GM23248 (cell line): ENCODE data around the gene MDGA2. TPM values are rescaled to one million over a fixed set of nuclear protein-coding genes. Genes with fewer than 3 reads are reported as not detected.
"Not testable (repeated sequence)": the region's sequence is repeated elsewhere in the genome, so short reads cannot be mapped to it uniquely, and the experiment has no call there.

Experiments
- DNase-seq: peaks from one replicate; pipeline ENCODE4 v3.0.0-alpha.2; 2015
- H2AFZ ChIP-seq: fragments of 200-600 bp; sonication (generic); 2 replicates; pipeline ENCODE4 v1.6.1; 2016; ENCODE audit warnings: antibody characterized with exemption
- H3F3A ChIP-seq: fragments of 200-600 bp; sonication (generic); 2 replicates; pipeline ENCODE4 v1.6.1; 2016; ENCODE audit warnings: mild to moderate bottlenecking, antibody characterized with exemption, mixed run types; ENCODE audit not compliant: insufficient read depth
- H3K27ac ChIP-seq: fragments of 200-600 bp; sonication (generic); 2 replicates; pipeline ENCODE4 v1.5.1; 2016; ENCODE audit warnings: mild to moderate bottlenecking
- H3K27me3 ChIP-seq: fragments of 200-600 bp; sonication (generic); replicated peaks from 2 replicates; pipeline ENCODE4 v1.6.1; 2016; ENCODE audit warnings: mild to moderate bottlenecking; ENCODE audit not compliant: insufficient read depth
- H3K36me3 ChIP-seq: fragments of 200-600 bp; sonication (generic); 2 replicates; pipeline ENCODE4 v1.6.1; 2016; ENCODE audit warnings: low read depth, mild to moderate bottlenecking
- H3K4me1 ChIP-seq: fragments of 200-600 bp; sonication (generic); 2 replicates; pipeline ENCODE4 v1.6.1; 2016; ENCODE audit warnings: mild to moderate bottlenecking; ENCODE audit not compliant: insufficient read depth
- H3K4me2 ChIP-seq: fragments of 200-600 bp; sonication (generic); one replicate; pipeline ENCODE4 v1.6.1; 2016; ENCODE audit warnings: mild to moderate bottlenecking; ENCODE audit not compliant: unreplicated experiment
- H3K4me3 ChIP-seq: fragments of 200-600 bp; sonication (generic); 2 replicates; pipeline ENCODE4 v1.5.1; 2016; ENCODE audit warnings: mild to moderate bottlenecking
- H3K79me2 ChIP-seq: fragments of 200-600 bp; sonication (generic); 2 replicates; pipeline ENCODE4 v1.6.1; 2016; ENCODE audit warnings: mild to moderate bottlenecking; ENCODE audit not compliant: insufficient read depth
- H3K9ac ChIP-seq: fragments of 200-600 bp; sonication (generic); 2 replicates; pipeline ENCODE4 v1.6.1; 2016; ENCODE audit warnings: mild to moderate bottlenecking
- H3K9me2 ChIP-seq: fragments of 200-600 bp; sonication (generic); 2 replicates; pipeline ENCODE4 v1.6.1; 2016; ENCODE audit warnings: mixed run types, mild to moderate bottlenecking, moderate library complexity; ENCODE audit not compliant: insufficient read depth
- H3K9me3 ChIP-seq: fragments of 200-600 bp; sonication (generic); one replicate; pipeline ENCODE4 v1.6.1; 2017; ENCODE audit warnings: low read depth
- H4K20me1 ChIP-seq: fragments of 200-600 bp; sonication (generic); 2 replicates; pipeline ENCODE4 v1.6.0; 2016; ENCODE audit not compliant: insufficient read depth
- EZH2 ChIP-seq: fragments of 200-600 bp; sonication (generic); IDR thresholded peaks from 2 replicates; pipeline ENCODE4 v1.6.1; 2018; ENCODE audit warnings: antibody characterized with exemption, mild to moderate bottlenecking; ENCODE audit not compliant: insufficient read depth, poor library complexity, severe bottlenecking
- EZH2phosphoT487 ChIP-seq: fragments of 200-600 bp; sonication (generic); IDR thresholded peaks from 2 replicates; pipeline ENCODE4 v1.6.1; 2018; ENCODE audit warnings: antibody characterized with exemption, moderate library complexity, mild to moderate bottlenecking, low read depth; ENCODE audit not compliant: insufficient read depth
- WGBS, 2 experiments: methylation state at CpG; one replicate each; pipeline ENCODE4 v1.1.6; 2015 to 2017; ENCODE audit warnings: low lambda C conversion rate in 2 of 2, low coverage in 1 of 2; ENCODE audit errors: missing lambda C conversion rate in 2 of 2; 5-methylcytosine and 5-hydroxymethylcytosine counted together
- in situ Hi-C: fragments of 300-500 bp; cut with MboI; formaldehyde crosslinking; loops from 2 replicates; pipeline ENCODE4 v1.15.0; 2020
- polyA plus RNA-seq: library from polyadenylated mRNA; unstranded; fragments of >200 nt; fragmentation: Nextera tagmentation; extraction: Ambion mirVana; gene quantifications from 2 replicates; pipeline ENCODE4 v1.2.1, GENCODE V29; 2016
- total RNA-seq: library from RNA; depleted of rRNA; stranded (reverse); fragments of >200 nt; shearing (Covaris generic); gene quantifications from 2 replicates; pipeline ENCODE4 v1.2.3, GENCODE V29; 2014

MDGA2 gene
- total and polyA plus RNA-seq, 2 experiments from 2014 or later: not detected

- no peaks in the 10 kb centered on the region for H3K4me1 ChIP-seq
- H3K27ac ChIP-seq: no peak overlapping the region
- in situ Hi-C loops: no loop called here
- TF ChIP-seq EZH2 (no peak), EZH2phosphoT487 (no peak)
- H2AFZ ChIP-seq: no peak overlapping the region
- no peak overlapping the region for H3K4me2 ChIP-seq
- H3K79me2 ChIP-seq: no peaks in the 10 kb centered on the region
- no peaks in the 10 kb centered on the region for H3K36me3 ChIP-seq
- no peaks in the 10 kb centered on the region for H4K20me1 ChIP-seq
- no peaks in the 10 kb centered on the region for H3K9me3 ChIP-seq
- no peak for DNase-seq
- H3K27me3 ChIP-seq: no peaks in the 10 kb centered on the region
- no peak overlapping the region for H3K9ac ChIP-seq
- no peaks in the 10 kb centered on the region for H3K9me2 ChIP-seq
- WGBS, 2 experiments: 45 to 50% methylated on average over 1 of the region's 1 CpG
- H3K4me3 ChIP-seq: no peak overlapping the region
- H3F3A ChIP-seq: no peaks in the 10 kb centered on the region
Measured at GRCh38 chr14:47284283-47284682, 391.1 kb downstream of the MDGA2 start.

GRCh38 chr14:47281761-47282160, 393.6 kb downstream of the MDGA2 start:
- H3K27me3 ChIP-seq, H4K20me1 ChIP-seq, H3K79me2 ChIP-seq, H3K27ac ChIP-seq, H3K4me1 ChIP-seq, H3K4me3 ChIP-seq, H3K9ac ChIP-seq, H3K9me3 ChIP-seq, in situ Hi-C loops, H3K36me3 ChIP-seq, DNase-seq, H2AFZ ChIP-seq, H3K9me2 ChIP-seq, H3F3A ChIP-seq, H3K4me2 ChIP-seq: not testable (repeated sequence)
- 74 to 80% methylated on average over 15 to 16 of the region's 16 CpGs for WGBS, 2 experiments

GRCh38 chr14:47278233-47278842, 397.1 kb downstream of the MDGA2 start:
- no peak overlapping the region for H3K4me2 ChIP-seq
- H3K9ac ChIP-seq: no peak overlapping the region
- no peaks in the 10 kb centered on the region for H3K9me3 ChIP-seq
- no peaks in the 10 kb centered on the region for H3K36me3 ChIP-seq
- H4K20me1 ChIP-seq: no peaks in the 10 kb centered on the region
- no peak overlapping the region for H3K4me3 ChIP-seq
- H3K9me2 ChIP-seq: no peaks in the 10 kb centered on the region
- H3K4me1 ChIP-seq: no peaks in the 10 kb centered on the region
- TF ChIP-seq EZH2: no peak
- TF ChIP-seq EZH2phosphoT487: no peak
- H3K79me2 ChIP-seq: no peaks in the 10 kb centered on the region
- no peak overlapping the region for H3K27ac ChIP-seq
- peak; percentile 43 for DNase-seq
- WGBS, 2 experiments: 19 to 24% methylated on average over 5 of the region's 5 CpGs
- no peak overlapping the region for H2AFZ ChIP-seq
- H3K27me3 ChIP-seq: no peaks in the 10 kb centered on the region
- in situ Hi-C loops: no loop called here
- no peaks in the 10 kb centered on the region for H3F3A ChIP-seq

GRCh38 chr14:47277703-47278102, 397.7 kb downstream of the MDGA2 start:
- 0 to 6% methylated on average over 1 of the region's 1 CpG for WGBS, 2 experiments
- no peaks in the 10 kb centered on the region for H3K36me3 ChIP-seq
- no peak for DNase-seq
- no peaks in the 10 kb centered on the region for H3K9me2 ChIP-seq
- TF ChIP-seq EZH2phosphoT487 (no peak), EZH2 (no peak)
- H3K9ac ChIP-seq: no peak overlapping the region
- no peak overlapping the region for H3K4me3 ChIP-seq
- no peak overlapping the region for H3K4me2 ChIP-seq
- H3K79me2 ChIP-seq: no peaks in the 10 kb centered on the region
- in situ Hi-C loops: no loop called here
- no peaks in the 10 kb centered on the region for H3K9me3 ChIP-seq
- no peak overlapping the region for H3K27ac ChIP-seq
- no peaks in the 10 kb centered on the region for H3K4me1 ChIP-seq
- H3F3A ChIP-seq: no peaks in the 10 kb centered on the region
- H4K20me1 ChIP-seq: no peaks in the 10 kb centered on the region
- H2AFZ ChIP-seq: no peak overlapping the region
- no peaks in the 10 kb centered on the region for H3K27me3 ChIP-seq

GRCh38 chr14:47276931-47277330, 398.5 kb downstream of the MDGA2 start:
- no peaks in the 10 kb centered on the region for H3K79me2 ChIP-seq
- in situ Hi-C loops: no loop called here
- no peak for TF ChIP-seq EZH2phosphoT487
- TF ChIP-seq EZH2: no peak

More at GRCh38 chr14:47276931-47277330, 398.5 kb downstream of the MDGA2 start:
- Histone ChIP-seq H3F3A (no peaks in the 10 kb centered on the region), H3K27ac (no peak overlapping the region), H3K9me3 (no peaks in the 10 kb centered on the region), H3K36me3 (no peaks in the 10 kb centered on the region), H3K9me2 (no peaks in the 10 kb centered on the region), H4K20me1 (no peaks in the 10 kb centered on the region), H3K9ac (no peak overlapping the region), H2AFZ (no peak overlapping the region), H3K4me3 (no peak overlapping the region), H3K27me3 (no peaks in the 10 kb centered on the region), H3K4me1 (no peaks in the 10 kb centered on the region), H3K4me2 (no peak overlapping the region)
- WGBS, 2 experiments: 28 to 50% methylated on average over 2 to 3 of the region's 3 CpGs
- DNase-seq: no peak
